A549 (cell line): Measurements from ENCODE around the gene TTYH2. TPM values are rescaled to one million over a fixed set of nuclear protein-coding genes. Genes with fewer than 3 reads are reported as not detected.
"Not testable (repeated sequence)": the region's sequence is repeated elsewhere in the genome, so short reads cannot be mapped to it uniquely, and the experiment has no call there.

Experiments
- ATAC-seq, 2 experiments: fragments of 200-7000 bp in 1 of 2; fragments of >200 bp in 1 of 2; cut with Nextera tagmentation in 1 of 2; cut with Tn5 transposase in 1 of 2; 3 replicates each; pipeline versions ENCODE4 v1.8.0 to v1.9.1; 2018 to 2020; ENCODE audit warnings: mild to moderate bottlenecking in 1 of 2, moderate library complexity in 1 of 2
- CTCF ChIA-PET: fragments of 300-600 bp; sonication (Branson Sonifier 250); formaldehyde crosslinking; extraction: SDS; loops from one replicate; lab custom pipeline; 2021; ENCODE audit warnings: antibody characterized with exemption, inconsistent platforms; lab: Yijun Ruan, JAX
- POLR2A ChIA-PET: fragments of 350-600 bp; formaldehyde crosslinking; extraction: SDS; loops from one replicate; lab custom pipeline; 2021; ENCODE audit warnings: antibody characterized with exemption, inconsistent platforms; lab: Yijun Ruan, JAX
- DNase-seq, 2 experiments: peaks; one replicate each; pipeline versions ENCODE4 v3.0.0 to v3.0.0-alpha.2; 2011 to 2016; ENCODE audit warnings: low read depth in 1 of 2, low spot score in 1 of 2
- FAIRE-seq: peaks from 2 replicates; lab custom pipeline; 2011; peaks lifted over from hg19 to GRCh38; lab: Jason Lieb, UNC
- H3K27ac ChIP-seq, 2 experiments: fragments of >200 bp; sonication (Bioruptor Twin); formaldehyde crosslinking; 3 replicates each; pipeline ENCODE4 v1.5.1; 2016 to 2017
- H3K4me1 ChIP-seq: fragments of >200 bp; sonication (Bioruptor Twin); formaldehyde crosslinking; 3 replicates; pipeline ENCODE4 v1.6.1; 2016
- H3K4me2 ChIP-seq: fragments of >200 bp; sonication (Bioruptor Twin); formaldehyde crosslinking; 3 replicates; pipeline ENCODE4 v1.6.1; 2016
- H3K4me3 ChIP-seq: fragments of >200 bp; sonication (Bioruptor Twin); formaldehyde crosslinking; 3 replicates; pipeline ENCODE4 v1.5.1; 2016
- H3K9me3 ChIP-seq: fragments of >200 bp; sonication (Bioruptor Twin); formaldehyde crosslinking; 3 replicates; pipeline ENCODE4 v1.6.1; 2016
- BHLHE40 ChIP-seq: IDR thresholded peaks from 2 replicates; pipeline ENCODE4 v1.6.1; 2012; ENCODE audit warnings: low read depth, low read length, inconsistent platforms
- CBX2 ChIP-seq: fragments of 200-600 bp; sonication (generic); IDR thresholded peaks from 2 replicates; pipeline ENCODE4 v1.6.1; 2016; ENCODE audit warnings: low read depth, mild to moderate bottlenecking, borderline replicate concordance
- CHD2 ChIP-seq: fragments of 150-350 bp; IDR thresholded peaks from 2 replicates; pipeline ENCODE4 v1.6.1; 2014; ENCODE audit warnings: low read length; ENCODE audit not compliant: partially characterized antibody
- EHF ChIP-seq: fragments of 250-450 bp; sonication (Bioruptor Pico); IDR thresholded peaks from 2 replicates; pipeline ENCODE4 v1.5.0; 2020; ENCODE audit warnings: mild to moderate bottlenecking
- EHMT2 ChIP-seq: fragments of 200-600 bp; sonication (generic); IDR thresholded peaks from 2 replicates; pipeline ENCODE4 v1.6.1; 2016; ENCODE audit warnings: antibody characterized with exemption, low read depth, mild to moderate bottlenecking, moderate library complexity
- ELK1 ChIP-seq: fragments of 150-350 bp; IDR thresholded peaks from 2 replicates; pipeline ENCODE4 v1.6.1; 2014; ENCODE audit warnings: low read depth, mild to moderate bottlenecking, low read length
- HES2 ChIP-seq: fragments of >200 bp; sonication (Bioruptor Twin); formaldehyde crosslinking; IDR thresholded peaks from 2 replicates; pipeline ENCODE4 v1.6.1; 2016
- JUN ChIP-seq, 2 experiments: fragments of >200 bp; sonication (Bioruptor Twin); formaldehyde crosslinking; IDR thresholded peaks; 2 replicates in 1 of 2; 3 replicates in 1 of 2; pipeline ENCODE4 v1.6.1; 2016 to 2017
- KDM5A ChIP-seq: fragments of 200-600 bp; sonication (generic); IDR thresholded peaks from 2 replicates; pipeline ENCODE4 v1.6.1; 2016; ENCODE audit warnings: antibody characterized with exemption, mild to moderate bottlenecking
- MAFK ChIP-seq: fragments of 450-650 bp; IDR thresholded peaks from 2 replicates; pipeline ENCODE4 v1.6.1; 2014; ENCODE audit not compliant: partially characterized antibody
- MYC ChIP-seq: IDR thresholded peaks from 2 replicates; pipeline ENCODE4 v1.6.1; 2012; ENCODE audit warnings: mild to moderate bottlenecking, inconsistent platforms, low read length, improper control_type of control experiment, borderline replicate concordance
- NFE2L2 ChIP-seq: fragments of 150-350 bp; conservative IDR thresholded peaks from 2 replicates; pipeline ENCODE4 v1.6.1; 2014; ENCODE audit warnings: low read length
- NR3C1 ChIP-seq: fragments of >200 bp; sonication (Bioruptor Twin); formaldehyde crosslinking; IDR thresholded peaks from 3 replicates; pipeline ENCODE4 v1.6.1; 2017
- POLR2A ChIP-seq: IDR thresholded peaks from 2 replicates; pipeline ENCODE4 v1.6.1; 2012; ENCODE audit warnings: mild to moderate bottlenecking, low read length
- POLR2AphosphoS2 ChIP-seq: conservative IDR thresholded peaks from 2 replicates; pipeline ENCODE4 v1.6.1; 2012; ENCODE audit warnings: low read length, improper control_type of control experiment, inconsistent platforms
- RAD21 ChIP-seq, 2 experiments: fragments of >200 bp in 1 of 2; sonication (Bioruptor Twin) in 1 of 2; formaldehyde crosslinking in 1 of 2; IDR thresholded peaks in 1 of 2; conservative IDR thresholded peaks in 1 of 2; 2 replicates in 1 of 2; 3 replicates in 1 of 2; pipeline ENCODE4 v1.6.1; 2012 to 2018; ENCODE audit warnings: inconsistent platforms in 1 of 2
- RARB ChIP-seq: fragments of 250-450 bp; sonication (Bioruptor Pico); IDR thresholded peaks from 2 replicates; pipeline ENCODE4 v1.8.0; 2021; ENCODE audit warnings: mild to moderate bottlenecking, moderate library complexity
- RCOR1 ChIP-seq: fragments of 150-350 bp; IDR thresholded peaks from 2 replicates; pipeline ENCODE4 v1.6.1; 2014; ENCODE audit warnings: antibody characterized with exemption, low read length, low read depth
- RFX5 ChIP-seq: fragments of 450-650 bp; IDR thresholded peaks from 2 replicates; pipeline ENCODE4 v1.7.1; 2014; ENCODE audit warnings: antibody characterized with exemption, mild to moderate bottlenecking, moderate library complexity
- SMC3 ChIP-seq: fragments of >200 bp; sonication (Bioruptor Twin); formaldehyde crosslinking; IDR thresholded peaks from 3 replicates; pipeline ENCODE4 v1.6.1; 2018; ENCODE audit warnings: inconsistent platforms
- TP53 ChIP-seq: fragments of 250-450 bp; sonication (Bioruptor Pico); IDR thresholded peaks from 2 replicates; pipeline ENCODE4 v1.5.0; 2021; ENCODE audit warnings: mild to moderate bottlenecking, moderate library complexity
- WGBS: methylation state at CpG from one replicate; pipeline ENCODE4 v1.1.6; 2017; ENCODE audit errors: missing lambda C conversion rate; 5-methylcytosine and 5-hydroxymethylcytosine counted together
- polyA plus RNA-seq, 4 experiments: library from polyadenylated mRNA; depleted of rRNA in 3 of 4; stranded (reverse); fragments of >200 nt; fragmentation: RNase III in 1 of 4; extraction: RNeasy Plus Mini Kit Qiagen cat#74134 plus additional on column Dnase treatment in 1 of 4; gene quantifications; 2 replicates in 3 of 4; 3 replicates in 1 of 4; pipeline ENCODE4 v1.2.3, GENCODE V29; 2011 to 2017
- TF ChIP-seq, protein P1 (sequence below): fragments of 250-450 bp; sonication (Bioruptor Pico); IDR thresholded peaks from 2 replicates; pipeline ENCODE4 v1.5.0; 2020; ENCODE audit warnings: low read depth, mild to moderate bottlenecking, moderate library complexity

Gene TTYH2
- polyA plus RNA-seq, 2 of the 4 experiments (the other 2 are of a cell fraction) = 1.4 to 1.7 TPM

DNA sequence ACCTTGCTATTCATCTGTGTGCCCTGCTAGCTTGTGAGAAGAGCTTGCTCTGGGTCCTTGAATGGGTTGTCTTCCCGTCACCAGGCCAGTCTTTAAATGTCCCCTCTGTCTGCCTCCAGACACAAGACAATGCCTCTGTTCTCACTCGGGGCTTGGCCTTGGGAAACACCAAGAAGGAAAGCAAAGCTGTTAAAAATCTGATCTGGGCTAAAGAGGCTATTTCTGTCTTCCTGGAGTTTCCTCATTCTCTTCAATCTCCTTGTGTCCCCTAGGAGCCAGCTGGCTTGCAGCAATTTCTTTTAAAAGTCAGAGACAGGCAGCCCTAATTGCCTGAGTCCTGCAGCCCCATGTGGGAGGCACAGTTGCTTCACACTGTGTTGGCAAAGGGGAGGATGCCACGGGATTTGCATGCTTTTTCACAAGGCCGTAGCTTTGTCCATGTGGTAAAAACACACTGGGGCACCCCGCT is 63.2 kb downstream of the TTYH2 start:
- Histone ChIP-seq H3K9me3 (no peaks in the 10 kb centered on the region), H3K4me1 (no peaks in the 10 kb centered on the region), H3K27ac (no peak overlapping the region), H3K4me2 (no peak overlapping the region), H3K4me3 (no peak overlapping the region)
- 43% methylated on average over 5 of the region's 5 CpGs for whole genome bisulfite sequencing
- TF ChIP-seq JUN (IDR thresholded peaks at IDR 0.05) = no peak
- TF ChIP-seq RARB (CRISPR knock-in tag) = no peak
- TF ChIP-seq POLR2A = no peak
- TF ChIP-seq SMC3 = no peak
- peak; percentile 24 for TF ChIP-seq MAFK
- DNase-seq = no peak
- FAIRE-seq = no peak
- CTCF ChIA-PET = interaction anchor here (0.6 to 2.2 kb wide), 5 partner anchors 8 to 181 kb away, joined by 3 to 5 read pairs (median 4); no protein-coding TSS in a partner anchor
- ATAC-seq = no peak
- POLR2A ChIA-PET = no interaction called here

- Histone ChIP-seq H3K4me1 (0 out of 3 replicates have a peak, but pooled peaks cover 3% of the 10 kb centered on the region), H3K4me3 (no peak overlapping the region), H3K9me3 (no peaks in the 10 kb centered on the region), H3K27ac (no peak overlapping the region), H3K4me2 (no peak overlapping the region)
- ChIA-PET CTCF (interaction anchor here (0.7 kb wide), 1 partner anchor 239 kb away, joined by 3 read pairs; no protein-coding TSS in a partner anchor), POLR2A (no interaction called here)
- 17% methylated on average over 1 of the region's 1 CpG for WGBS
- TF ChIP-seq MYC = no peak
- ATAC-seq (no peak), FAIRE-seq (no peak), DNase-seq (no peak)
Observed at GRCh38 chr17:74277935-74278334, 64.6 kb downstream of the TTYH2 start.

DNA sequence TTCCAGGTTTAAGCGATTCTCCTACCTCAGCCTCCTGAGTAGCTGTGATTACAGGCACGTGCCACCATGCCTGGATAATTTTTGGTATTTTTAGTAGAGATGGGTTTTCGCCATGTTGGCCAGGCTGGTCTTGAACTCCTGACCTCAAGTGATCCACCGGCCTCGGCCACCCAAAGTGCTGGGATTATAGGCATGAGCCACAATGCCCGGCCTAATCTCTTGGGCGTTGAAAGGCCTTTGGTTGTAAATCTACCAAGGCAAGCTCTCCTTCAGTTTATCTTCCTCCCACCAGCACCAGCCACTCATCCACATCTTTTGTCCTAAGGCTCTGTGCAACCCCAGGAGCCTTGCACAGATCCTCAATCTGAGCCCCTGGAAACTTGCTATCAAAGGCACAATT is 66.2 kb downstream of the TTYH2 start:
- CTCF ChIA-PET = interaction anchor here (0.6 to 12.3 kb wide), 2 partner anchors 19 to 88 kb away, joined by 3 to 125 read pairs; no protein-coding TSS in a partner anchor
- POLR2A ChIA-PET, DNase-seq, H3K9me3 ChIP-seq, H3K27ac ChIP-seq, ATAC-seq, H3K4me3 ChIP-seq, H3K4me2 ChIP-seq, FAIRE-seq, H3K4me1 ChIP-seq: not testable (repeated sequence)
- WGBS = 80% methylated on average over 7 of the region's 7 CpGs

DNA sequence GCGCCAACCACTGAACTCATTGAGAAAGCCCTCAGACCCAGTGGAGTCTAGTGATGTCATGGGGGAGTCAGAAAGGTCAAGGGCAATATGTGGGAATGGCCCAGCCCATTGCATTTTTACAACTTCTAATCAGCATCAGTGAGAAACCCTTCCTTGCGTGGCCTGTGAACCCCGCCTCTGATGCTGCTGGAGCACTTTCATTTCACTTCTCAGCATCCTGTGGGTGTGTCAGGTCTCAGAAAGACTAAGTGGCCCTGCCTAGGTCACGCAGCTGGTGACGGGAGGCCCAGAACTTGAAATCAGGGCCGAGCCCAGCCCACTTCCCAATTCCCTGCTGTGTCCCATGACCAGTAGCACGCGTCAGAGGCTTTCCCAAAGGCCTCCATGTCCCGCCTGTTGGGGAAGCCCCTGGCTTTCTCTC is 66.7 kb downstream of the TTYH2 start:
- Histone ChIP-seq H3K4me1 (0 out of 3 replicates have a peak, but pooled peaks cover 4% of the 10 kb centered on the region), H3K4me3 (no peak overlapping the region), H3K27ac (no peak overlapping the region), H3K4me2 (no peak overlapping the region), H3K9me3 (no peaks in the 10 kb centered on the region)
- ATAC-seq (no peak), FAIRE-seq (no peak), DNase-seq (no peak)
- POLR2A ChIA-PET = no interaction called here
- CTCF ChIA-PET = interaction anchor here (0.6 to 12.3 kb wide), 2 partner anchors 18 to 88 kb away, joined by 3 to 125 read pairs; no protein-coding TSS in a partner anchor
- TF ChIP-seq KDM5A = no peak
- TF ChIP-seq NR3C1 = no peak
- no peak for TF ChIP-seq POLR2AphosphoS2
- TF ChIP-seq, protein P1, sequence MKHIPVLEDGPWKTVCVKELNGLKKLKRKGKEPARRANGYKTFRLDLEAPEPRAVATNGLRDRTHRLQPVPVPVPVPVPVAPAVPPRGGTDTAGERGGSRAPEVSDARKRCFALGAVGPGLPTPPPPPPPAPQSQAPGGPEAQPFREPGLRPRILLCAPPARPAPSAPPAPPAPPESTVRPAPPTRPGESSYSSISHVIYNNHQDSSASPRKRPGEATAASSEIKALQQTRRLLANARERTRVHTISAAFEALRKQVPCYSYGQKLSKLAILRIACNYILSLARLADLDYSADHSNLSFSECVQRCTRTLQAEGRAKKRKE (CRISPR knock-in tag) = no peak
- TF ChIP-seq RFX5 = no peak
- no peak for TF ChIP-seq NFE2L2
- no peak for TF ChIP-seq RAD21 (conservative IDR thresholded peaks at IDR 0.05 in 1 of 2, IDR thresholded peaks at IDR 0.05 in 1 of 2)
- TF ChIP-seq CBX2 = no peak
- no peak for TF ChIP-seq ELK1
- TF ChIP-seq JUN (IDR thresholded peaks at IDR 0.05) = no peak
- no peak for TF ChIP-seq RCOR1
- no peak for TF ChIP-seq HES2
- no peak for TF ChIP-seq BHLHE40
- TF ChIP-seq EHMT2 = no peak
- TF ChIP-seq TP53 (CRISPR knock-in tag) = no peak
- TF ChIP-seq EHF (CRISPR knock-in tag) = no peak
- no peak for TF ChIP-seq CHD2
- 64% methylated on average over 9 of the region's 9 CpGs for WGBS
